Vagina (tissue), 2 donors: ENCODE data around the gene SHC3.

ENCODE experiments used
- POLR2A ChIP-seq, 2 donors: fragments of 450-650 bp; IDR thresholded peaks; one replicate each; pipeline ENCODE4 v1.6.1; 2017; ENCODE audit warnings: antibody characterized with exemption in 2 of 2, mild to moderate bottlenecking in 2 of 2, moderate library complexity in 2 of 2
- POLR2AphosphoS5 ChIP-seq, 2 donors: sonication (generic); formaldehyde crosslinking; IDR thresholded peaks; one replicate each; pipeline ENCODE4 v1.9.0; 2017; ENCODE audit warnings: antibody characterized with exemption in 2 of 2, mild to moderate bottlenecking in 2 of 2, low read depth in 1 of 2; ENCODE audit not compliant: insufficient read depth in 1 of 2
- TF ChIP-seq, protein P1 (sequence below), 3 experiments: fragments of 450-650 bp in 2 of 3; fragments of 200-600 bp in 1 of 3; sonication (generic) in 1 of 3; IDR thresholded peaks; one replicate each; pipeline ENCODE4 v1.5.1; 2017 to 2019; ENCODE audit warnings: antibody characterized with exemption in 3 of 3, mild to moderate bottlenecking in 2 of 3, moderate library complexity in 2 of 3

DNA sequence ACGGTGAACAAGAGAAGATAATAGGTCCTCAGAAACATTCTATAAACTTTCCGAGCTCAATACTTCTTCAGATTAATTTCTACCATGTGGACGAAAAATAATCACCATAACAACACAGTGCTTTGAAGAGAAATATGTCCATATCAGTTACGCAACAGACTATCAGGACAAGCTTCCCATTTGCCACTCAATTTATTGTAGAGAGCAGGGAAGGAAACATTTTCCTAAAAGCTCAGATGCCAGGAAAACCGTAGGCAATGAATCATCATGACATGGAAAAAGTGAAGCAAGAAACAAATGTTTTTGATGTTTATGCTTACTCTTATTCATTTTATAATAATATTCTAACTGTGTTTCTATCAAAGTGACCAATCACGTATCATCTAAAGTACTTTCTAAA lies 99.8 kb downstream of the SHC3 start:
- TF ChIP-seq POLR2AphosphoS5 (IDR thresholded peaks at IDR 0.05; ENCODE audit: insufficient read depth in 1 of 2, low read depth in 1 of 2): no peak
- TF ChIP-seq, protein P1, sequence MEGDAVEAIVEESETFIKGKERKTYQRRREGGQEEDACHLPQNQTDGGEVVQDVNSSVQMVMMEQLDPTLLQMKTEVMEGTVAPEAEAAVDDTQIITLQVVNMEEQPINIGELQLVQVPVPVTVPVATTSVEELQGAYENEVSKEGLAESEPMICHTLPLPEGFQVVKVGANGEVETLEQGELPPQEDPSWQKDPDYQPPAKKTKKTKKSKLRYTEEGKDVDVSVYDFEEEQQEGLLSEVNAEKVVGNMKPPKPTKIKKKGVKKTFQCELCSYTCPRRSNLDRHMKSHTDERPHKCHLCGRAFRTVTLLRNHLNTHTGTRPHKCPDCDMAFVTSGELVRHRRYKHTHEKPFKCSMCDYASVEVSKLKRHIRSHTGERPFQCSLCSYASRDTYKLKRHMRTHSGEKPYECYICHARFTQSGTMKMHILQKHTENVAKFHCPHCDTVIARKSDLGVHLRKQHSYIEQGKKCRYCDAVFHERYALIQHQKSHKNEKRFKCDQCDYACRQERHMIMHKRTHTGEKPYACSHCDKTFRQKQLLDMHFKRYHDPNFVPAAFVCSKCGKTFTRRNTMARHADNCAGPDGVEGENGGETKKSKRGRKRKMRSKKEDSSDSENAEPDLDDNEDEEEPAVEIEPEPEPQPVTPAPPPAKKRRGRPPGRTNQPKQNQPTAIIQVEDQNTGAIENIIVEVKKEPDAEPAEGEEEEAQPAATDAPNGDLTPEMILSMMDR (IDR thresholded peaks at IDR 0.05): no peak
- TF ChIP-seq POLR2A (IDR thresholded peaks at IDR 0.05): no peak
